HS-27A (cell line): ENCODE measurements around the gene SLC35B2.

Source experiments
- DNase-seq: peaks from one replicate; pipeline ENCODE4 v3.0.0-alpha.2; 2012; ENCODE audit warnings: low read depth, missing footprints

Gene SLC35B2

DNA sequence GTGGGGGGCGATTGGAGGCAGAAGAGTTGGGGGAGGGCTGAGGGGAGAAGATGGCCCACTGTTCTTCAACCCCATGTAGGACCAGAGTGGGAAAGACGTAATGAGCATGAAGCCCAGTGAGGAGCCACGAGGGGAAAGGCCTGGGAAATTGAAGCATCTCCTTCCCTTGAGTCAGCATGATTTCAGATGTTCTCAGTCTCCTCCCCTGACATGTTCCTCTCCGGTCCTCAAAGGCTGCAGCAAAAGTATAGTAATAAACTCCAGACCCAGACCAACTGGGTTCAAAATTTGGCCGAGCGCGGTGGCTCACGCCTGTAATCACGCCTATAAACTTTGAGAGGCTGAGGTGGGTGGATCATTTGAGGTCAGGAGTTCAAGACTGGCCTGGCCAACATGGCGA, 9.9 kb upstream of the SLC35B2 start:
- DNase-seq = no peak

GRCh38 chr6:44266347-44266746, 9.0 kb upstream of the SLC35B2 start:
- no peak for DNase-seq

DNA sequence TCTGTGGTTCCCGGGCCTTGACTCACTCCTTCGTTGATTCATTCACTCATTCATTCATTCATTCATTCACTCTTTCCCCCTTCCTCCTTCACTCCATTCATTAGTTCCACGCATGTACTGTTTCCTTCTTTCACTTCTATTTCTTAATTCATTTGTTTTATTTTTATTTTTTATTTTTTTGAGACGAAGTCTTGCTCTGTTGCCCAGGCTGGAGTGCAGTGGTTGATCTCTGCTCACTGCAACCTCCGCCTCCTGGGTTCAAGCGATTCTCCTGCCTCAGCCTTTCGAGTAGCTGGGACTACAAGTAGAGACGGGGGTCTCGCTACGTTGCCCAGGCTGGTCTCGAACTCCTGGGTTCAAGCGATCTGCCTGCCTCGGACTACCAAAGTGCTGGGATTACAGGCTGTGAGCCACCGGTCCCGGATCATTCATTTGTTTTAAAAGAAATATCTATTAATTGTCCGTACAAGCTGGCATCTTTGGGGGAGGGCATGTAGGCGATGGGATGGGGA, 8.4 kb upstream of the SLC35B2 start:
- DNase-seq = no peak

GRCh38 chr6:44265007-44265721, 7.8 kb upstream of the SLC35B2 start, which contains the start of gene NFKBIE:
Gene NFKBIE, minus strand, starts transcription at chr6:44265551. Its CDS starts 205 bp downstream, at chr6:44265346.
- no peak for DNase-seq

GRCh38 chr6:44264154-44265006, 7.1 kb upstream of the SLC35B2 start:
- DNase-seq = no peak

DNA sequence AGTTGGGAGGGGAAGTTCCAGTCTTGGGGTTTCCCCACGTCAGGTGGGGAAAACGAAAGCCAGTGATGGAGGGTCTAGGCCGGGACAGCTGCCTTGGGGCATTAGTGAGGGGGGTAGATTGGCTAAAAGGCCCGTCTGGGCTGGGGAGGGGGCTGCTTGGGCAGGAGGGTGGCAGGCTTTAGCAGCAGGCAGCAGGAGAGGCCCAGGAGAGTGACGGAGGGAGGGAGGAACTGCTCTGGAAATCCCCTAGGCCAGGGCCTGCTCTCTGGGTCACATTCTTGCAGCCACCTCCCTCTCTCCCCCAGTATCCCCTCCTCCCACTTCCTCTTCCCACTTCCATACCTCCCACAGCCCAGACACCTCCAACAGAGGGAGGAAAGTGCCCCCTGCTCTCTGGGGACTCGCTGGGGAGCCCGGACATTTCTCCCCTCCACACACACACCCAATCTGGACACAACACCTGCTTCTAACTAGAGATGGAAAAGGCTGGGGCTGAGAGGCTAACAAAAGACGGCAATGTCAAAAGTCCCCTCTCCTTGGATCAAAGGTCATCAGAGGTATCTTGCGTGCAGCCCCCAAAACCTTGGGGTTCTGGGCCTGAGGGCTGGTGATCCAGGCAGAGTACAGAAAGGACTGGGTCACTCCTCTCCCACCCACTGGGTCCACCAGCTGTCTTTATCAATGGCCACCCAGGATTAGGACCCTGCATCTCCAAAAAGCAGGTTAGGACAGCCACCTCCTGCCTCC, 6.2 kb upstream of the SLC35B2 start:
- DNase-seq = no peak

- DNase-seq = no peak
These were observed 5.4 kb upstream of the SLC35B2 start for GRCh38 chr6:44262467-44263353.

DNA sequence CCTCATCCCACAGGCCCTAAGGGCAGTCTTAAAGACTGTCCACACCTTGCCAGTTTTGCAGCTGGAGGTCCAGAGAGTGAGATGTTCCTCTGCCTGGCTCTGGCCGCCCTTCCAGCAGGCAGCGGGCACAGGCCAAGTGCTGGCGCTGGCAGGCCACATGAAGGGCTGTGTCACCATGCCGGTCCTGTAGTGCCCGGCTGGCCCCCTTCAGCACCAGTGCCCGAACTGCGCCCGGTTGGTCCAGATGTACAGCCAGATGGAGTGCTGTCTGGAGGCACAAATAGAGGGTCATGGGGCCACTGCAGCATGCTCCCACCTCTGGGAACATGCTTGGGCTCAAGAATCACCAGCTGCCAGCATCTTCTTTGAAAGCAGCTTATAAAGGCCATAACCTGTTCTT, 4.3 kb upstream of the SLC35B2 start:
- no peak for DNase-seq

DNA sequence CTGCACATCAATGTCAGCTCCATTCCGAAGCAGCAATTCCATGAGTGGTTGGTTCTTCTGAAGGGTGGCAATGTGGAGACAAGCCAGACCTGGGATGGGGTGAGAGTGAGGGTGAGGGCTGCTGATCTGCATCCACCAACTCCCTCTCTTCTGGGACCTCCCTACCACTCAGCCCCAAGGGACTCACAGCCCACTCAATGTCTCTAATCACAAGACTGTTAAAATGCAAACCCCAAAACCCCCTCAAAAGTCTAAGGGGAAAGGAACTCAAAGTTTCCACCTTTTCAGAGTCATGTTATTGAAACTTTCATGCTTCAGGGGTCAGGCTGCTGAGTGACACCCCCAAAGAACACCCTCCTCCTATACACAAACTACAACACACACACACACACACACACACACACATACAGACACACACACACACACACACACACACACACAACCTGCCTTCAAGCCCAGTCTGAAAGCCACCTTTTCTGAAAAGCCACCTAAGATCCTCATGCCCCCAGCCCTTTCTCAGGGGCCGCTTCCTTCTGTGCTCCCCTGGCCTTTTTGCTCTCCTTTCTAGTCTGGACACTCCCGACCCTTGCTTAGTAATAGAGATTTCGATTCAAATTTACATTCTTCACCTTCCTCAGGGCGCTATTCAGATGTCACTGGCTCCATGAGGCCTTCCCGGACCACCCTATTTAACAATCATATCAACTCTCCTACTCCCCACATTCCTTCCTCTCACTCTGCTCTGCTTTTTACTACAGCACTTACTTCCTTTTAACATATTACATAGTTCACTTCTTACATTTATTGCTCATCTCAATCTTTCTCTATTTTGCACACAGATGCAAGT, 3.3 kb upstream of the SLC35B2 start:
- DNase-seq = no peak

DNA sequence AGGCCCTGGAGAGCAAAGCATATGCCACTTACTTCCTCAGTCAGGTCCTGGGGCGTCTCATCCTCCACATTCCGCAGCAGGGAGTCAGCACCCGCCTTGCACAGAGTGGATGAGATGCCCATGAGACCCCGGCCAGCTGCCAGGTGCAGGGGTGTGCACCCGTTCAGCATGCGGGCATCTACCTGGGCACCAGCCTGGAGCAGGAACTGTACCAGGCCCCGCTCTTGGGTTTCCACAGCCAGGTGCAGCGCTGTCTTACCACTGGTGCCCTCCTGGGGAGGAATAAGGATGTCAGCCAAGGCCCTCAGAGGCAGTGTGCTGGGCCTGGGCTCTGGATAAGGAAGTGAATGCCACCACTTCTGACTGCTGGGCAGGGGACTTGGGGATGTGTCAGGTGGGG, 2.7 kb upstream of the SLC35B2 start:
- no peak for DNase-seq

DNA sequence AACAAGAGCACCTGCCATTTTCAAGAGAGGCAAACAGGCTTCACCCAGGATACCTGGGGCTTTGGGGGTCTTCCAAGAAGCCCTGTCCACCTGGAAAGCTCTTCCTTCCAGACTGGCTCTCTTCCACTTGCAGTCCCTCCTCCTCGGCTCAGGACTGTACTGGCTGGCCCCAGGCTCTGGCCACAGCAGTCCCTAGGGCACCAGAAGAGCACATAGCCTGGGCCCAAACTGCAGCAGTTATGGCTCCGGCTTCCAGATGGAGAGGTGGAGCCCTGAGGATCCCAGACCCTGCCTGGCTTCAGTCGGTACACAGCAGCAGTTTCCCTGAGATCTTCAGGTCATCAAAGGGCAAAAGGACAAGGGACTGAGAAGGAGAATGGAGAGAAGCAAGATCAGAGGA, 1.6 kb upstream of the SLC35B2 start:
- no peak for DNase-seq

DNA sequence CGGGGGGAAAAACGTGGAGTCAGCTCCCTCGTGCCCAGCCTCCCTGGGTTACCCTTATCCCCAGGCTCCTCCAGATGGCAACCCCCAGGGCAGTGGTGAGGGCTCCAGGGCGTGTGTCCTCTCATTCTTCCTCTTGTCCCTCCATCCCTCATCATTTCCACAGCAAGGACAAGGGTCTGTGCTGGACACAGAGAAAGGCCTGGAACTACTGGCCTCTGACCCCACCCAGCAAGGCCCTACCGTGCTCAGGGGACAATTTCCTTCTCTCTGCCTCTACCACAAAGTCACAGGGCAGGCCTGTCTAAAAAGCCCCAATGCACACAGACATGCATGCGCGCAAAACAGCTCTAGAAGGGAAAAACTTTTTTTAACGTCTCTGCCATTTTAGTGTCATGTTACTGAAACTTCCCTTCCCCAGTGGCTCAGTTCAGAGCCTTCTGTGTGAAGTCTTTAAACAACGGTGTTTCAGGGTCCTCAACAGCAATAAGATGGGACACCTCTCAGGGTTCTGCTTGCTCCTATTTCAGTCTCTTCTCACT, 1.1 kb upstream of the SLC35B2 start:
- no peak for DNase-seq

- no peak for DNase-seq
These were observed 511 bp upstream of the SLC35B2 start for GRCh38 chr6:44257753-44258324.

- DNase-seq = no peak
These were observed 628 bp downstream of the SLC35B2 start for GRCh38 chr6:44256775-44257024.

GRCh38 chr6:44255871-44256774, 1.2 kb downstream of the SLC35B2 start:
- DNase-seq = no peak

- DNase-seq = no peak
These were observed 2.1 kb downstream of the SLC35B2 start for GRCh38 chr6:44255105-44255808.

DNA sequence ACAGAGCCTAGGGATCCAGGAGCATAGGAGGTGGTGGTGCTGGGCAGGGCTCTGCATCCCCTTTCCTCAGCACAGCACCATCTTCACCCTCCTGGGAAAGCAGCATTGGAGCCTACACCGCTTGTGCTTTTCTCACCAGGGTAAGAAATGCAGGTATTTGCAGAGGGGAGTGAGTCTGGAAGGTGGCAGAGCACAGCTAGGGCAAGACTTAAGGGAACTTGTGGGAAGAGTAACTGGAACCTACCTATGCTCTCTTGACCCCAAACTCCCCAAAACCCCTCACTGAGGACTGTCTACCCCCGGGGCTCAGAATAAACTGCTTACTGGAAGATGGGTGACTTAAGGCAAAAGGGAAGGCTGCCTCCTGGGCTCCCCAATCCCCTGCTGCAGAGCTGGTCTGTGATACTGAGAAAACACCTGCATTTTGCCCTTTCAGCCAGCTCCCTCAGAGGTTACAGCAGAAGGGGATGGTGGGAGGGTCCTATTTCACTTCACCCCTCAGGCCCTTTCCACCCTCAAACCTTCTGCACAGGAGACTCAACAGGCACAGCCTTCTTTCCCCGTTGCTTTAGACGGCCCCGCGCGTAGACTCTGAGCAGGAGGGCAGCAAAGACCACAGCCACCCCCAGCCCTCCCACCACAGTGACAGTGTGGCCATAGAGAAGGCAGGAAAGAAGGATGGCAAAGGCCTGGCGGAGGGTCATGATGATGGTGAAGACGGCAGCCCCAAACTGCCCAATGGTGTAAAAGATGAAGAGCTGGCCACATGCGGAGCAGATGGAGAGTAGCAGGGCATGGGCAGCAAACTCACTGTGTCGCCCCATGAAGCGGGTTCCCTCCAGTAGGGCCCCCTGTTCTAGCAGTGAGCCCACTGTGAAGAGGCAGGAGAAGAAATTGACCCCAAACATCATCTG, 2.9 kb downstream of the SLC35B2 start:
- DNase-seq = no peak
